ENCODE results near the gene CYTH4.

CYTH4 gene

DNA sequence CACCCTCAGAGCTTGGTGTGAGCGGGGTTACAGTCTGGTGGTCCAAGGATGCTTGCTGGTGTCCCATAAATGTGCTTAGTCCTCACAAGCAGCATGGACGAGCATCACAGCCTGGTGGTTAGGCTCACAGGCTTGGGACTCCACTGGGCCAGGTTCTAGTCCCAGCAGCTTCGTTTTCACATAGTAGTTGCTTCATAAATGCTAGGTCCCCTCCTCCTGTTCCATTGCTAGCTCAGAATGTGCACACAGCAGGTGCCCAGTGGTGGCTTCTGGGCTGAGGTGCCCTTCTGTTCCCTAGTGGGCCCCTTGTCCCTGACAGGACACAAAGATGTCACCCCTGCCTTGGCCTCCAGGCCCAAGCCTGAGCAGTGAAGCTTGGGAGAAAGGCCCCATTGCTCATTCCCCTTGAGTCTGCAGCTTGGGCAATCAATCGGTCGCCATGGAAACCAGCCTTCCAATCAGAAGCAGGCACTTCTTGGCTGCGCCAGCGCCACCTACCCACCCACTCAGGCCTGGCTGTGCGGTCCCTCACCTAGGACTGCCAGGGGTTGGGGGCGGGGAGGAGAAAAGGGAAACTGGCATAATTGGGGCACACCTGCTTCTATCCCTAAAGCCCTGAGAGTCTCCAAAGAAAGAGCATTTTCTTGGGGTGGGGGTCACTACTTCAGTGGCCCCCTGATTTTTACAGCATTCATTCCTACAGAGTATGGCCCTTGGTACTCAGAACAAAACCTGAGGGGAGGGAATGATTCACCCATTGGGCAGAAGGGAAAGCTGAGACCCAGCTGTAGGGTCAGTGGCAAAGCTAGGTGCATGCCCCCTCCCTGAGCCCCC lies 48.1 kb downstream of the CYTH4 start:
- peak in 2 of 5 experiments; percentile 25 to 74 for DNase-seq

- no peak for DNase-seq
Measured at GRCh38 chr22:37331034-37331428, 48.7 kb downstream of the CYTH4 start.

DNA sequence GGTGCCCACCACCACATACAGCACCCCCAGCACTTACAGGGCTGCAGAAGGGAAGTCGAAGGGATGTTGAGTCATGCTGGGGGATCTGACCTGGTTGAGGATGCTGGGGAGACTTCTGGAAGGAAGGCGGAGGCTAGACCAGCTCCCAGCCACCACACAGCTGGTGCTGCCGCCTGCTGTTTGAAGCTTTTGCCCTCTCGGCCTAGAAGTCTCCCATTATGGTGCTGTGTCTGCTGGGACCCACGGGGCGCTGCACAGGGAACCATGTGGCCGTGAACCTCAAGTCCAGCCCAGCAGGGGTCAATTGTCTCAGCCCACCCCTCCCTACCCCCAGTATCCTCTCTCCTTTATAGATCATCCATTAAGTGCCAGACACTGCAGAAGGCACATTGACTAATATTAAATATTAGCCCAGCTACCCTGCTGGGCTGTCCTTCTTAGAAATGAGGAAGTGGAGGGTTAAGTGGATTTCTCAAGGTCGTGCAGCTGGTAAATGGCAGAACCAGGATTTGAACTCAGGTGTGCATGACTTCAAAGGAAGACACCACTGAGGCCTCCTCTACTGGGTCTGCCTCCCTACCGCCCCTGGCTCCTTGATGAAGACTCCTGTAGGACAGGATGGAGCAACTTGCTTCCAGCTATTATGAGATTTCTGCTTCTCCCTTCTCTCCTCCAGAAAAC lies 49.7 kb downstream of the CYTH4 start:
- DNase-seq = no peak

- no peak for DNase-seq
Measured at GRCh38 chr22:37333724-37334460, 51.6 kb downstream of the CYTH4 start.

GRCh38 chr22:37334461-37334858 lies 52.2 kb downstream of the CYTH4 start:
- DNase-seq = no peak

GRCh38 chr22:37334859-37335805 lies 52.8 kb downstream of the CYTH4 start:
- DNase-seq = no peak

GRCh38 chr22:37335806-37336199 lies 53.5 kb downstream of the CYTH4 start:
- no peak for DNase-seq

- no peak for DNase-seq
Measured at GRCh38 chr22:37336579-37336978, 54.3 kb downstream of the CYTH4 start.

GRCh38 chr22:37337204-37337943 lies 55.1 kb downstream of the CYTH4 start:
- DNase-seq = no peak

- no peak for DNase-seq
Measured at GRCh38 chr22:37338539-37339246, 56.4 kb downstream of the CYTH4 start.

DNA sequence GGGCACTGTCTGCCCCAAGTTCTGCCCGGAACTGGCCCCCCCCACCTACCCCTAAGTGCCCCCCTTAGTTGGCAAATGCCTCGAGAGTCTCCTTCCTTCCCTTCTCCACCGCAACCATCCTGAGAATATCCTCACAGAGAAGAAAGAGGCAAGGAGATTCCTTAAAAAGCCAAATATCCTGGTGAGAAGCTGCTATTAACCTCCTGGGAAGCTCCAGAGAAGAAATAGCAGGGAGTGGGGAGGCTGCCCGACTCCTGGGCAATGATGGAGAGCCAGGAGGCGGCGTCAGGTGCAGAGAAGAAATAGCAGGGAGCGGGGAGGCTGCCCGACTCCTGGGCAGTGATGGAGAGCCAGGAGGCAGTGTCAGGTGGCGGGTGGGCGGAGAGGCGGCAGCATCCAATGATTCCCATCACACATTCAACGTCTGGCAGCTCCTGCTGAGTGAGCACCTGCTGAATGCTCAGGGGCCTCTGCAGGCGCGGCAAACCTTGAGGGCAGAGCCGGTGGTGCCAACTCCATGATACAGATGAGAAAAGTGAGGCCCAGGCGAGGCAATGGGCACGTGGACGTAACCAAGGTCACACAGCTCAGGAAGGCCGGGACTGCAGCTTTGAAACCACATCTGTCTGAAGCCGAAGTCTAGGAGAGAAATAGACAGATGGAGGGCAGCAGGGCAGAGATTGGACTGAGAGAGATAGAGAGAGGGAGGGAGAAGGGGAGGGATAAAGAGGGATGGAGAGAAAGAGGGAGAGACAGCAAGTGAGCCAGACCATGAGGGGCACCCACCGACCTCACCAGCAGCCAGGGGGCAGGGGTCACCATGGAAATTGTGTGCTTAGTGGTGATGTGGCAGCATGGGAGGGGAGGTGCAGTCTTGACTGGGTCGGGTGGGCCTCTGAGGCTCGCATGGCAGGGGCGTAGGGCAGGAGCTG lies 58.3 kb downstream of the CYTH4 start:
- DNase-seq = no peak

GRCh38 chr22:37342065-37342464 lies 59.8 kb downstream of the CYTH4 start:
- no peak for DNase-seq

DNA sequence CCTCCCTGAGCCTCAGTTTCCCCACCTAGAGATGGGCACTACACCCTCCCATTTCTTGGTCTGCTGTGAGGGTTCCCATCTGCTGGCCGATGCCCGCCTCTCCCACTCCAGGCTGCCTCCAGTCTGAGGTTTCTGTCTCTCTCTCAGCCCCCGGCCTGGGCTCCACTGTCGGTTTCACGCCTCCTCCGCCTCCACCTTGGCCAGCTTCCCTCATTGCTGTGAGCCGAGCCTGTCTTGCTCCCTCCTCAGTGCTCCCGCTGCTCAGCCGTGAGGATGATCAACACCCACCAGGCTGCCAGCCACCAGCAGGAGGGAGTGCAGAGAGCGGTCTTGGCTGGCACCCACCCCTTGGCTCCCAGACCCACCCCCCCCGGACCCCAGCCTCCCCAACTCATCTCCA lies 61.0 kb downstream of the CYTH4 start:
- DNase-seq = no peak

- no peak for DNase-seq
Measured at GRCh38 chr22:37343863-37344734, 61.8 kb downstream of the CYTH4 start.

DNA sequence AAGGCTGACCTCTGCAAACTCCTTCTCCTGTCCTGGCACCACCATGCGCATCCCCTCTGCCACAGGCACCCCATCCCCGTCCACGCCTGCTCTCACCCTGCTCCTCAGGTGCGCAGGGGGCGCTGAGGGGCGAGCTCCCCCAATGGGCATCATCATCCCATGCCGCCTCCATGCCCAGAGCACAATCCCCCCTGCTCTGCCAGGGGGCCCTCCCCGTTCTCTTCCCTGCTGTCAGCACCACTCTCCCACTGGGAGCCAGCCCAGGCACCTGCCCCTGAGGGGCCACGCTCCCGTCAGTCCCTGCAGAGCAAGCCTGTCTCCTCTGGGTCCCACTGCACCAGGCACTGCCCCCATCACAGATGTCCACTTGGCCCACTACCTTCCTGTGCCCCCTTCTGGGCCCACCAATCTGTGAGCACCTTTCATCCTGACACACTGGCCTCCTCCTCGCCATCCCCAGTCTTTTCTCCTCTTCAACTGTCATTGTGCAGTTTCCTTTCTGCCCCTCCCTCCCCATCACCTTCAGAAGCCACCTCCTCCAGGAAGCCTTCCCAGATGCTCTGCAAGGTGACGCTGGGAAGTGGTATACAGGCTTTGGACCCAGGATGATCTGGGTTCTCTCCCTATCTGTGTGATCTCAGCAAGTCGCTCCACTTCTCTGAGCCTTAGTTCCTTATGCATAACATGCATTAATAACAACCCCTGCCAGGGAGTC lies 62.6 kb downstream of the CYTH4 start:
- DNase-seq = no peak

DNA sequence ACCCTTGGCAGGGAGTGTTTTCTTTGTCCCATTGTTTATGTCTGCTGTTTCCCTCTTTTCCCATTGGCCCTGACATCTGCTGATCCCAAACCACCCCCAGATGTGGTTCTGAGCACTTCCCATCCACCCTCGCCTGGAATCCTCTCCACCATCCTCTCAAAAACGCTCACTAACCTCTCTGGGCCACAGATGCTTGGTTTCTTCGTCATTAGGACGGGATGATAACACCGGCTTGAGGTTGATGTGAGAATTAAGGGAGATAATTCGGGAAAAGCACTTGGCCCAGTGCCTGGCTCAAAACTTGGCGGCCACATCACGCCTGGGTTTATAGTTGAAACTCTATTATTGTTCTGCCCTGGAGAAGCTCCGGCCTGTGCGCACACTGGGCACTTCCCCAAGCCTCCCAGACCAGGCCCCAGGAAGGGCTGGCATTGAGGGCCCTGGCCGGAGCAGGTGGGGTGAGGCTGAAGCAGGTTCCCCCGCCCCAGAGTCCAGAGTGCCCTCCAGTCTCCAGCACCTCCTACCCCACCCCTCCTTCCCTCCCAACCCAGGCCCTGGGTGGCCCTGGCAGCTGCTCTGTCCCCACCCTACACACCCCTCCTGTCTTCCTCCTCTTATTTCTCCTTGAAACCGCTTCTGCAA lies 63.7 kb downstream of the CYTH4 start:
- no peak for DNase-seq

DNA sequence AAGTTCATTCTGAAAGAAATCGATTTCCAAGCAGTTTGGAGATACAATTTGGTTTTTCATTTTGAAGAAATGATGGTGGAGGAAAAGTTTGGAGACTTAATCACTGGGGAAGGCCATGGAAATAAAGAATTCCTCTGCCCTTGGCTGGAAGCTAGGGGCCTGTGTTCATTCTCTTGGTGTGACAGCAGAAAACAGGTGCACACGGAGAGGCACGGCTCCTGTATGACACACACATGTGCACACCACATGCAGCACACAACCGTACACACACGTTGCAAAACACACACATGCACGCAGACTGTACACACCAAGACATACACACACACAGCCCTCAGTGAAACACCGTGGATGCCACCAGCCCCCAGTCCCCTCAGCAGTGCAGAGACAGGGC lies 64.2 kb downstream of the CYTH4 start:
- no peak for DNase-seq

Data from T-helper 2 cell (primary cell).